Loucy (cell line): Measurements from ENCODE around the gene SCYGR8.

Source experiments
- H2AFZ ChIP-seq: fragments of 200-600 bp; sonication (generic); 2 replicates; pipeline ENCODE4 v1.6.0; 2016; ENCODE audit warnings: antibody characterized with exemption, mild to moderate bottlenecking, low read length, moderate library complexity
- H3F3A ChIP-seq: fragments of 200-600 bp; 2 replicates; pipeline ENCODE4 v1.6.0; 2016; ENCODE audit warnings: antibody characterized with exemption, low read depth, mild to moderate bottlenecking
- H3K27me3 ChIP-seq: fragments of 200-600 bp; sonication (generic); 2 replicates; pipeline ENCODE4 v1.6.1; 2014; ENCODE audit warnings: low read length, mild to moderate bottlenecking; ENCODE audit not compliant: insufficient read depth, poor library complexity, severe bottlenecking
- H3K36me3 ChIP-seq: fragments of 200-600 bp; sonication (generic); 2 replicates; pipeline ENCODE4 v1.6.1; 2016; ENCODE audit warnings: low read length; ENCODE audit not compliant: insufficient read depth
- H3K4me1 ChIP-seq: fragments of 200-600 bp; sonication (generic); 2 replicates; pipeline ENCODE4 v1.5.1; 2014; ENCODE audit warnings: low read length, mild to moderate bottlenecking; ENCODE audit not compliant: insufficient read depth, poor library complexity, severe bottlenecking
- H3K4me2 ChIP-seq: fragments of 200-600 bp; sonication (generic); 2 replicates; pipeline ENCODE4 v1.6.0; 2014; ENCODE audit warnings: antibody characterized with exemption, low read length, low read depth, mild to moderate bottlenecking; ENCODE audit not compliant: poor library complexity, severe bottlenecking
- H3K4me3 ChIP-seq: fragments of 200-600 bp; sonication (generic); 2 replicates; pipeline ENCODE4 v1.5.1; 2014; ENCODE audit warnings: low read length, mild to moderate bottlenecking, mixed read lengths; ENCODE audit not compliant: poor library complexity, severe bottlenecking
- H3K79me2 ChIP-seq: fragments of 200-600 bp; sonication (generic); 2 replicates; pipeline ENCODE4 v1.6.1; 2014; ENCODE audit warnings: low read length; ENCODE audit not compliant: insufficient read depth
- H3K9ac ChIP-seq: fragments of 200-600 bp; sonication (generic); 2 replicates; pipeline ENCODE4 v1.6.0; 2014; ENCODE audit warnings: mild to moderate bottlenecking, low read depth, low read length, moderate library complexity; ENCODE audit not compliant: poor library complexity, severe bottlenecking
- H3K9me2 ChIP-seq: fragments of 200-600 bp; sonication (generic); replicated peaks from 2 replicates; pipeline ENCODE4 v1.6.1; 2016; ENCODE audit warnings: low read depth, low read length, mixed read lengths
- H3K9me3 ChIP-seq: fragments of 200-600 bp; sonication (generic); 2 replicates; pipeline ENCODE4 v1.6.1; 2014; ENCODE audit warnings: mild to moderate bottlenecking, antibody characterized with exemption, low read length, low read depth; ENCODE audit not compliant: insufficient read depth
- H4K20me1 ChIP-seq: fragments of 200-600 bp; sonication (generic); 2 replicates; pipeline ENCODE4 v1.6.0; 2014; ENCODE audit warnings: antibody characterized with exemption, low read length, mild to moderate bottlenecking; ENCODE audit not compliant: insufficient read depth, poor library complexity, severe bottlenecking
- CTCF ChIP-seq: fragments of 200-600 bp; sonication (generic); conservative IDR thresholded peaks from 2 replicates; pipeline ENCODE4 v1.5.1; 2014; ENCODE audit warnings: mild to moderate bottlenecking, antibody characterized with exemption, low read length
- EZH2phosphoT487 ChIP-seq: fragments of 200-600 bp; IDR thresholded peaks from 2 replicates; pipeline ENCODE4 v1.6.1; 2018; ENCODE audit warnings: antibody characterized with exemption, mild to moderate bottlenecking, moderate library complexity, borderline replicate concordance

SCYGR8 gene

GRCh38 chr2:227783404-227784138 is 37.9 kb downstream of the SCYGR8 start:
- no peaks in the 10 kb centered on the region for H3K9me2 ChIP-seq
- no peaks in the 10 kb centered on the region for H3K79me2 ChIP-seq
- no peak overlapping the region for H3K9ac ChIP-seq
- H3K36me3 ChIP-seq = no peaks in the 10 kb centered on the region
- TF ChIP-seq CTCF (no peak), EZH2phosphoT487 (no peak)
- H3K27me3 ChIP-seq = no peaks in the 10 kb centered on the region
- no peak overlapping the region for H2AFZ ChIP-seq
- no peaks in the 10 kb centered on the region for H3K9me3 ChIP-seq
- no peak overlapping the region for H3K4me2 ChIP-seq
- H3F3A ChIP-seq = no peaks in the 10 kb centered on the region
- H3K4me1 ChIP-seq = no peaks in the 10 kb centered on the region
- H4K20me1 ChIP-seq = no peaks in the 10 kb centered on the region
- H3K4me3 ChIP-seq = no peak overlapping the region

- no peak overlapping the region for H2AFZ ChIP-seq
- no peaks in the 10 kb centered on the region for H3K9me3 ChIP-seq
- no peaks in the 10 kb centered on the region for H3K79me2 ChIP-seq
- no peaks in the 10 kb centered on the region for H4K20me1 ChIP-seq
- H3K4me1 ChIP-seq = no peaks in the 10 kb centered on the region
- no peak overlapping the region for H3K4me2 ChIP-seq
- no peaks in the 10 kb centered on the region for H3K36me3 ChIP-seq
- H3F3A ChIP-seq = no peaks in the 10 kb centered on the region
- no peak for TF ChIP-seq CTCF
- TF ChIP-seq EZH2phosphoT487 = no peak
- H3K9ac ChIP-seq = no peak overlapping the region
- no peaks in the 10 kb centered on the region for H3K27me3 ChIP-seq
- no peaks in the 10 kb centered on the region for H3K9me2 ChIP-seq
- H3K4me3 ChIP-seq = no peak overlapping the region
Measured at GRCh38 chr2:227785293-227785692, 39.6 kb downstream of the SCYGR8 start.

GRCh38 chr2:227788561-227789018 is 42.9 kb downstream of the SCYGR8 start:
- no peaks in the 10 kb centered on the region for H4K20me1 ChIP-seq
- no peak overlapping the region for H2AFZ ChIP-seq
- H3K36me3 ChIP-seq = no peaks in the 10 kb centered on the region
- no peaks in the 10 kb centered on the region for H3K4me1 ChIP-seq
- no peaks in the 10 kb centered on the region for H3K79me2 ChIP-seq
- no peak overlapping the region for H3K4me3 ChIP-seq
- H3K9ac ChIP-seq = no peak overlapping the region
- no peaks in the 10 kb centered on the region for H3F3A ChIP-seq
- H3K4me2 ChIP-seq = no peak overlapping the region
- H3K9me3 ChIP-seq = no peaks in the 10 kb centered on the region
- TF ChIP-seq EZH2phosphoT487 (no peak), CTCF (no peak)
- H3K9me2 ChIP-seq = no peaks in the 10 kb centered on the region
- no peaks in the 10 kb centered on the region for H3K27me3 ChIP-seq
